HG03342 (cell line): ENCODE measurements around the gene AAGAB.

Experiments
- ATAC-seq: cut with Tn5 transposase; IDR thresholded peaks from one replicate; pipeline ENCODE4 v1.9.1; 2021; ENCODE audit warnings: mild to moderate bottlenecking, moderate library complexity; ENCODE audit not compliant: unreplicated experiment

The AAGAB gene

DNA sequence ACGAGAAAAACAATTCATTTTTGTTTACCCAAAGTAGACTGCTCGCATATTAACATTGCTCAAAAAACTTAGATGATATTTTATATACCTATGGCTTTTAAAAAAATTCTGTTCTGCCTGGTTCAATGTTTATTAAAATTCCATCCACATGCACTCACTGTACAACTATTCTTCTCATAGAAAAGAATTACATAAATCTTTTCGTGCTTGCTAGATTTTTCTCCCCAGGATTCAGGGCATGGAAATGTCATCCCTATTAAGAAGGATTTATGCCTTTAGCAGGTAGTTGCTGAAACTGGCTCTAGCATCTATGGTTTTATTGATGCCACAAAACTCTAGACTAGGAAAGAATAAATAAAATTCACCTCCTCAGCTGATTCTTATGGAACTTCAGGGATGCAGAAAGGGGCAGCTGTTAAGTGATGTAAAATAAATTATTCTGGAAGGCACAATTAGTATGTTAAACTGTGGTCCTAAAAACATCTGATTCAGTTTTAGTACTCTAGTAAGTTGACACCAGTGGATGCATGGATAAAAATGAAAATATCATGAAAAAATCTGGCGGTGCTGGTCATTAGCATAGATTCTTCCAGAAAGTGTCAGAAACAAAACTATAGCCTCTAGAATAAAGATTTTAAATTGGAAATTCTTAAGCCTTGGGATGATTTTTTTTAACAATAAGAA lies 41.6 kb downstream of the AAGAB start:
- ATAC-seq, result no peak

DNA sequence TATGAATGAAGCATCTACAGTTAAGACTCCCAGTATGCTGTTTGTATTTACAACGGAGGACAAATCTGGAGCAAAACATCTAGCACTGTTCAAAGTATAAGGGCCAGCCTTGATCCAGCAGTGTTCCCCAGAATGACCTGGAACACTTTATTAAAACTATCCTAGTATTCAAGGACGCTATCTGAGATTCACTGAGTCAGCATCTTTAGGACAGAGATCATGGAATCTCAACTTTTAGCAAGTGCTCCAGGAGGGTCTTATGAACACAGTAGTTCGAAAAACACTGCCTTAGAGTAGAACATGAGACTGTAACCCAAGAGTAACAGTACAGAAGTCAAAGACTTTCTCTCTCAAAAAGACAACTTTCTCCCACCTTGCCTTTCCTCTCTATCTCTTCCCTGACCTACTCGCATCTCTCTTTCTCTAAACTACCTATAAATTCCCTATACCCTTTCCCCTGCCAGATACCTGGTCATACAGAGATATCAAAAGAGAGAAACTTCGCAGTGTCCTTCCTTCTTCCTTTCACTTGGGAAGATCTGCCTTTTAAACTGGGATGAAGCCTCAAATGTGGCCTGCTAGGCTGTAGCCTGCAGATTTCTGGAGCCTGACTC lies 43.8 kb downstream of the AAGAB start:
- ATAC-seq, result no peak

DNA sequence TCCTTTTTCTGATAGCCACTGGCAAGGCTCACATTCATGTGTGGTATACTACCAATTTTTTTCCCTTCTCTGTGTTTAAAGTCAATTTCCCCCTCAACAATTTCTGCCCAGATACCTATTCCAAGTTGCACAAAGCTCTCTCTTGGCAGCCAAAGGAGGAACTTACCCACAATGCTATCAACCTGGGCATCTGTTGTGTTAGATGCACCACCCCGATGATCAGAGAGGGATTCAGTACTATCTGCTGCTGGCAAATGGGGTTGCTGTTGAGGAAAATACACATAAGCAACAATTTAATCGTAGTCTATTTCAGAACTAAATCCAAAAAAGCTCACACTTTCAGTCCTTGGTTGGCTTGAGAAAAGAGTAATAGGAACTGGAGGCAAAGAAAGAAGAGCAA lies 46.1 kb downstream of the AAGAB start:
- ATAC-seq, result no peak

DNA sequence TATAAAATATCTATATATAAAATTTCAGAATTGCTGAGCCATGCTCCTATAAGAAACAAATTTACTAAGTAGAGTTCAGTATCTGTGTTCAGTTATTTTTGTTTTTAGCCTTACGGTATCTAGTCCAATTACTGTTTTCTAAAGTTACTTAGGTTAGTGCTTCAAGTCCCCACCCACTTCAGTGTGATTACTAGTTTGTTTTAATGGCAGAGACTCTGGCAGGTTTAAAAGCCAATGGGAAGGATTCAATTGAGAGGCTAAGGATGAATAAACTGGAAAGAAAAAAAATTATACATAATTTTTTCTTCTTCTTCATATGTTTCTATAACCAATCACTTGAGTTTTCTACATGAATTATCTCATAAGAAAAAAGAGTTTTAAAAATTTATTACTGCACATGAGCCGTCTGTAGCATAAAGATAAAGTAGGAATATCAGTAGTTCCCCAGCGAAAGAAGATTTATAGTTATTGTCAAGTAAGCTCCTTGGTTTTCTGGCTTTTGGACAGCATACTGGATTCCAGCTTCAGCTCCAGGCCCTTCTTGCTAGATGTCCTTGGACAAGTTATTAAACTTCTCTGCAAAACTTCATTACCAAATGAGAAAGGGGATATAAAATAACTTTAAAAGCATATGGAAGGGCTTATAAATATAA lies 46.8 kb downstream of the AAGAB start:
- no peak for ATAC-seq

DNA sequence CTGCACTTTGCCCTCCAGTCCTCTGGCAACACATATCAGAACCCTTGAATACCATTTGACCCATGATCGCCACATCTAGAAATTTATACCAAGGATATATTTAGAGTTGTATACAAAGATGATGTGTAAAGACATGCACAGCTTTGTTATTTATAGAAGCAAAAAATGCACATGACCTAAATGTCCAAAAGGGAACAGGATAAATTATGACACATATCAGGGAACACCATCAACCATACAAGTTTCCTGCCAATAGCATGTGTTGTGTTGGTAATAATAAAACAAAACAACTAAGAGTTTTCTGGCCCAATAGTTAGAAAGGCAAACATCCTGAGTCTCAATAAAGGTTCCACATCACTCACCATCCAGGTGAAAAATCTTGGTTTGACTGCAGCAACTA lies 51.5 kb downstream of the AAGAB start:
- no peak for ATAC-seq

DNA sequence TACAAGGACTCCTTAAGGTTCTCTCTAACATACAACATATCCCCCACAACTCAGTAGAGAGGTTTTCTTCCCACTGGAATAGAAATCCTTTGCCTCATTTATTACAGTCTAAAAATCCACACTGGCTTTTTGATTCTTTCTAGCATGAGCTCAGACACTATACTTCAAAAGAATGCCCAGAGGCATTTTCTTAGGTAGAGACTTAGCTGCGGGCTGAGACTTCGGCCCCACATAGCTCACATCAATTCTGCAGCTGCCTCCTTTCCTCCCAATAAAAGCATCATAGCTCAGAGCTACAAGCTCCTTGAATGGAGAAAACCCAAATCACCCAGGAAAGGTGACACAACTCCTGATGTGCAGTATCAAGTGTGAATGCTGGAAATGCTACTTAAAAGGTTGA lies 52.4 kb downstream of the AAGAB start:
- ATAC-seq, result no peak

DNA sequence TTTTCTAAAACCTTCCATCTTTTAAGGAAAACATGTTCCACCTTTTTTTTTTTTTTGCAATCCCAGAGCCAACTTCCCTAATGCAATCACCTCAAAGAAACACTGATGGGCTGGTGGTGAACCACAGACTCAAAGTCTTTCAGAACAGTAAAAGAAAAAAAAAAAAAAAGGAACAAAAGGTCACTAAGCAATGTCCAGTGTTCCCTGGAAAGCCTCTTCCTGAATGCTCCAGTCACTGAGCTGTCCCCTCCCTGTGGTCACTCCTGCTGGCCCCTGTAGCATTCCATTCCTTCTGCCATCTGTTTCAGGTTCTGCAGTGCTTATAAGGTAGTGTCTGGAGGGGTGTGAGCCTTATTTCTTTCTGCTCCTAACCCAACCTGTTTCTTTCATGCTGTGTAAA lies 53.3 kb downstream of the AAGAB start:
- no peak for ATAC-seq

DNA sequence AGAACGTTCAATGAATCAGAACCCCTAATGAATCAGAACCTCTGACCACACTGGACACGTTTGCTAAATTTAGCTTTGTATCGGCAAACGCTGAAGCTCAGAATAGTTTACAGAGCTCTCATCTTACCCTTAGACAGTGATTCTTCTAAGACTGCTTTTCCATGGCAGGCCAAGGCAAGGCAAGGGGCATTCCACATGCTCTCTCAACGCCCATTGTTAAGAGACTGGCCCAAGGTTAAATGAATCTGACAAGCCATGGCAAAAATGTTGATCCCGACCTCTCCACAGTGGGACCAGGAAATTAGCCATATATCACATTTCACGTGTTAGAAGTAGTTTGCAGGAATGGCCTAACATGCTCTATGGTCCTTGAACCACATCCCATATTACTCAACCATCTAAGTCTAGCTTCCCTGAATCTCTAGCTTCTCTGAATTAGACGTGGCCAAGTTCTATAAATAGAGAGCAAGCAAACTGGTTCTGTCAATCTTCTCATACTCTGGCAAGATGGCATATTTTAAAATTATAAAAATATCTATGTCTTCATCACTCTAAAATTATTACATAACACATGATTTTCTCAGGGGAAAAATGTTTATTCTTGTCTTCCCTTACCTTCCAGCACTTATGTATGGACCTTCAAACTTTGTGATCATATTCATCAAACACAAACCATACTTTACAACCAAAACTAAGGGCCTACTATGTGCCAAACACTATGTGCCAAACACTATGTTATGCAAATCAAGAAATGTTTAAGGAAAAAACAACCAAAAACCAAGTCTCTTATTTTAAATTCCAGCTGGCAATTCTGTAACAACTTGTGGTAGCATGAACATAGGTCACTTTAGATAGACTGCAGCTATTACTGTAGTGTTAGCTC lies 54.3 kb downstream of the AAGAB start:
- no peak for ATAC-seq

DNA sequence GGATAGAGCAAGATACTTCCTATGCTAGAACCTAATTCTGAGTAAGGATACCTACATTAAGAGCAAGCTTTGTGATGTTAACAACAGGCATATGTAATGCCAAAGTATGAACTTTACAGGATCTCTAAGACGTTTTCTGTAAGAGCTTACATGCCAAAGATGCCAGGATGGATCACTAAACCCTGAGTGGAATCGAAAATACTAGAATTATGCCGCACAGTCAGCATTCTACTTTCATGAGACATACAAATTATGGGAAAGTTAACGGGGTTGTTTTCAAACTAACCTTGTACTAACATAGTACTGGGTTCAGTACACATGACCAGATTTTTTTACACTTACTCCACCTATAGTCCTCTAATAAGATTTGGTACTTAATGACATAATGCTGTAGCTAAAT lies 55.1 kb downstream of the AAGAB start:
- ATAC-seq, result no peak

DNA sequence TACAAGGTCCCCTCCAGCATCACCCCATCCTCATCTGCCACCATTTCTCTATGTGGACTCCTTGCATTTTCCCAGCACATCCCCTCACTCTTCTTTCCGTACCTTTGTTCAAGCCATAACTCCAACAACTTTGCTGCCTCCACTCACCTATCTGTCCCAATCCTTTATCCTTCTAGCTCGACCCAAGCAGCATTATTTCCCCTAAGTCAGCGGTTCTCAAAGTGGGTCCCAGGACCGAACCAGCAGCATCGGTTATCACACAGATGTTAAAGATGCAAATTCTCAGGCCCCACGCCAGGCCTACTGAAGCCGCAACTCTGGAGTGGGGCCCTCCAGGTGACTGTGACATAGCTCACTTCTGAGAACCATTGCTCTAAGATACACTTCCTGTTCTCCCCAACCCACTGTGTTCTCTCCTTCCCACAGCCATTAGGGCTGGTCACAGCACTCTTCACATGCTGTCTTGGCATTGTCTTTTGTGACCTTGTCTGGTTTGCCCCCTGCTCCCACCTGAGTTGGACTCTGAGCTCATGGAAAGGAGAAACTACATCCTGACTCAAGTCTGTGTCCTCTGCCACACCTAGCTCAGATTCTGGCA lies 56.2 kb downstream of the AAGAB start:
- ATAC-seq, result no peak

DNA sequence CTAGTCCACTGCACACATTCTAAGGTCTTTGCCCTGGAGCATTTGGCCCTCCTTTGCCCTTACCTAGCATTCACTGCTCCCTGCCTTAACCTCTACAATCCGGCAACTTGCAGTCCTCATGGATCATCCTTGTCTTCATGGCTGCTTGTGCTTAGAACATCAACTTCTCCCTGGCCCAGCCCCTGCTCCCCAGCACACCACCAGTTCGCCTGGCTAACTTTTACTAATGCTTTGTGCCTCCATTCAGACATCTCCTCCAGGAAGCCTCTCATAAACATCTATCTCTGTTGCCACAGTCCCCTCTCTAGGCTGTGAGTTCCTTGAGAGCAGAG lies 57.1 kb downstream of the AAGAB start:
- no peak for ATAC-seq

DNA sequence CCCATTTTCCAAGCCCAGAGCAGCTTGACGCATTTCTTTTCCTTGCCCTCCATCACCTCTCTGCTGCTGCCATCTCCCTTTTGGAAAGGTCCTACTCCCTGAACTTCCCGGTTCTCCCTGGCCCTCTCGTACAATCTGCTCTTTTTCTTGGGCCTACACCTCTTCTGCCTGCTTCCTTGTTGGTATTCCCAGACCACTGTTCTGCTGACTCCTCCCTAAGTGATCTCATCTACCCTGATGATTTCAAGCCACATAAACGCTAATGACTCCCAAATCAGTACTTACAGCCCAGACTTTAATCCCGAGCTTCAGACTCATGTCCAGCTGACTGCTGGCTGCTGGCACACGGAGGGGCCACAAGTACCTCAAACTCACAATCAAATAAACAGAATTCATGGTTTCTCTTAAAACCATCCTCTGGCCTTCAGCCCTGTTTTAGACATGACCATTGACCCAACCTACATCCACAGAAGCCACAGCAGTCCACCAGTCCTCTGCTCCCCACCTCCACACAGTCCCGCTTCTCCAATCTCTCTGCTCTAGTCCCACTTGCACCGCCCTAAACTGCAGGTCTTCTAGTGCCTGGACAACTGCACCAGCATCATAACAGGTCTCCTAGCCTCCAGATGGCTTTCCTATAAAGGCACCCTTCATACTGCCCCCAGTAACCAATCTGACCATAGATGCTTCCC lies 57.6 kb downstream of the AAGAB start:
- no peak for ATAC-seq

DNA sequence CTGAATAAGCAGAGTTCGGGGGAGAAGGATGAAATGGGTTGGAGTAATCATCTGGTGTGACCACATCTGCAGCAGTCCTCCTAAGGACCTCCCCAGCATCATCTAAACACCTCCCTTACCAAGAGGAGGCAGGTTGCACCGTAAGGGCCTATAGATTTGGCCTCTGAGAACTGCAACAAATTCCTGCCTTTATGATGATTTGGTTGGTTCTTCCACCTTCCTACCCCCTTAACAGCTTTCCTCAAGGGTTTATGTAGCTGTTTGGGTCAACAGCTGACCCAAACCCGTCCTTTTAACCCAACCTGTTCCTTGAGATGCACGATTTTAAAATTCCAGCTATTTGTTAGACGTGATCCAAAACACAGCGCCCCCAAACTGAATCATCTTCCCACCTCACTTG lies 58.2 kb downstream of the AAGAB start:
- no peak for ATAC-seq

DNA sequence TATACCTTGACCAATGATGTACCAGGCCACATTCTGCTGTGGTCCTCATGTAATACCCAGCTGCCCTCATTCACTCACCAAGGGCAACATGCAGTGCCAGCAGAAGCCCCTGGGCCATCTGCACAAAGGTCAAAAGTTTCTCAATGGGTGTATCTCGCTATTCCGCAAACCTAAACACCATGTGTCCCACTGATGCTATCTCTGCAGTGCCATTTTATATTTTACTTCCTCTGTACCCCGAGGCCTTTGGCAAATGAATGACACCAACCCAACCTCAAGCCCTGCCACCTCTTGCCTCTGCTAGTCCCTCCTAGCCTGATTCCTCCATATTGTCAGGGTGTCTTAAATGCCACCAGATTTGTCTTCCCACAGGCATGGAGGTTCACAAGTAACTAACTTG lies 59.2 kb downstream of the AAGAB start:
- ATAC-seq, result no peak

DNA sequence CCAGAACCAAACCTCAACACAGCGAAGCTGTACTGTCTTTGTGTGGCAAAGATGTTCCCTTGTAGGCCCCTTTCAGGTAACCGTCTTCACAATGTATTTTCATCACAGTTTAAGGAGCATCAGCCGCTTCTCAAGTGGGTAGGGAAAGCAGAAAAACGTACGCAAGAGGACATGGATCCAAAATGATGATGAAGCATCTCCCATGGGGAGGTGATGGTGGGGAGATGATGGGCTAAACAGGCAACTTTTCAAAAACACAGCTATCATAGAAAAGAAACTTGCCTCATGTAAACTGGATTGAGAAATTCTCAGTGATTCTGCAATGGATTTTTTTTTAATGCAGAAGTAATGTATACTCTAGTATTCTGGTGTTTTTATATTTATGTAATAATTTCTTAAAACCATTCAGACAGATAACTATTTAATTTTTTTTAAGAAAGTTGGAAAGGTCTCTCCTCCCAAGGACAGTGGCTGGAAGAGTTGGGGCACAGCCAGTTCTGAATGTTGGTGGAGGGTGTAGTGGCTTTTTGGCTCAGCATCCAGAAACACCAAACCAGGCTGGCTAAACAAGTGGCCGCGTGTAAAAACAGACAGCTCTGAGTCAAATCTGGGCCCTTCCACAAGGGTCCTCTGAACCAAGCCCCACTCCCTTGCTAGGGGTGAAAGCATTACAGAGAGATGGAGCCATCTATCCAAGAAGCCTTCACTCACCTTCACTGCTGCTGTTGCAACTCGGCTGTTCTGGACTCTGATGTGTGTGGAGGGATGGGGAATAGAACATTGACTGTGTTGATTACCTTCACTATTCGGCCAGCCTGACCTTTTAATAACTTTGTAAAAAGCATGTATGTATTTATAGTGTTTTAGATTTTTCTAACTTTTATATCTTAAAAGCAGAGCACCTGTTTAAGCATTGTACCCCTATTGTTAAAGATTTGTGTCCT lies 60.0 kb downstream of the AAGAB start:
- no peak for ATAC-seq

DNA sequence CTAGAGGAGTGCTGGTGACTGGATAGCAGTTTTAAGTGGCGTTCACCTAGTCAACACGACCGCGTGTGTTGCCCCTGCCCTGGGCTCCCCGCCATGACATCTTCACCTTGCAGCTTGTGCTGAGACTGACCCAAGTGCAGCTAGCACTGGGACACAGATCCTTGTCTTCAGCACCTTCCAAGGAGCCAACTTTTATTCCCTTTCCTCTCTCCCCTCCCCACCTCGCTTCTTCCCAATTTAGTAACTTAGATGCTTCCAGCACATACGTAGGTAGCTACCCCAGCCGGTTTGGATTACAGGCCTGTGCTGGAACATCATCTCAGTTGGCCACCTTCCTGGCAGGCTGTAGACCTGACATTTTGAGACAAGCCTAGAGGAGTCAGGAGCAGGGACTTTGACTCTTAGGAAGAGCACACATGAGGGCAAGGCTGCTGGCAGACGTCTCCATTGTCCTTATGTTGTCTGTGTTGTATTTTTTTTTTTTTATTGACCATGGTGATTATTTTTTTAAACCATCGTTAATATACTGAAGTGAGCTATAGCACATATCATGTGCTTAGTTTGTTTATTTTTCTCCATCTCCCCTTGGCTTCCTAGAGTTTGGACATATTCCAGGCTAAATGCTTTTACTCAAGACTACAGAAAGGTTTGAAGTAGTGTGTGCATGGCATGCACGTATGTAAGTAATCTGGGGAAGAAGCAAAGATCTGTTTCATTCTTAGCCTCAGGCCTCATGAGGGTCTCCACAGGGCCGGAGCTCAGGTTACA lies 61.1 kb downstream of the AAGAB start:
- ATAC-seq, result no peak

DNA sequence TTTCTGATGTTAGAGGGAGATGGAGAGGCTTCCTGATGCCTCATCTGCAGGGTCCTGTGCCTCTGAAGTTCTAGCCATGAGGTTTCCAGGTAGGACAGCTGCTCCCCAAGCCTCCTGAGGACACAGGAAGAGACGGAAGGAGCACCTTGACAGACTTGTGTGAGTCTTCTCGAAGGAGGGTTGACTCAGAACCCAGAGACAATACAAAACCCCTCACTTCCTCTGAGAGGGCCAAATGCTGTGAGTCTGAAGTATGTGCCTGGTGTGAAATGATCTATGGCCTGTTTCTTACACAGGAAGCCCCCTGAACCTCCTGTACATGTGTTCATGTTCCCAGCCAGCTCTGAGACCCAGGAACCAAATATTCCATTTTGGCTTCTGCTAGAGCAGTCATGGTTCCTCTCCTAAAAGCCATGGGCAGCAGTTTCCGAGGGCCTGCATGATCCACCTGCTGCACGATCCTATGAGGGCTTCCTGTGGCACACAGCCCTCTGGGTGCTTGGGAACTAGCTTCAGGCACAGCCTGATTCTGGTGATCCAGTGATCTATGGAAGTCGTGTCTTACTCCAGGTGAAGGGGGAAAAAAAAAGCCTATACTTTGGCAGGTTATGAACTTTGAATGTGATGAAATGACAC lies 62.2 kb downstream of the AAGAB start:
- no peak for ATAC-seq

DNA sequence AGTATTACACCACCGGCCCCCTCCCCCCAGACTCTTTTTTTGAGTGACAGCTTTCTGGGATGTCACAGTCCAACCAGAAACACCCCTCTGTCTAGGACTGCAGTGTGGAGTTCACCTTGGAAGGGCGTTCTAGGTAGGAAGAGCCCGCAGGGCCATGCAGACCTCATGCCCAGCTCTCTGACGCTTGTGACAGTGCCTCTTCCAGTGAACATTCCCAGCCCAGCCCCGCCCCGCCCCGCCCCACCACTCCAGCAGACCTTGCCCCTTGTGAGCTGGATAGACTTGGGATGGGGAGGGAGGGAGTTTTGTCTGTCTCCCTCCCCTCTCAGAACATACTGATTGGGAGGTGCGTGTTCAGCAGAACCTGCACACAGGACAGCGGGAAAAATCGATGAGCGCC lies 63.6 kb downstream of the AAGAB start:
- no peak for ATAC-seq
